ENCODE data around the gene SCMH1. TPM values are rescaled to one million over a fixed set of nuclear protein-coding genes. Genes with fewer than 3 reads are reported as not detected.

The SCMH1 gene
- total and polyA plus RNA-seq, 2 donors (not counting 3 experiments of a cell fraction or from before 2014, with no cell fraction given) = 39.9 to 40.7 TPM

DNA sequence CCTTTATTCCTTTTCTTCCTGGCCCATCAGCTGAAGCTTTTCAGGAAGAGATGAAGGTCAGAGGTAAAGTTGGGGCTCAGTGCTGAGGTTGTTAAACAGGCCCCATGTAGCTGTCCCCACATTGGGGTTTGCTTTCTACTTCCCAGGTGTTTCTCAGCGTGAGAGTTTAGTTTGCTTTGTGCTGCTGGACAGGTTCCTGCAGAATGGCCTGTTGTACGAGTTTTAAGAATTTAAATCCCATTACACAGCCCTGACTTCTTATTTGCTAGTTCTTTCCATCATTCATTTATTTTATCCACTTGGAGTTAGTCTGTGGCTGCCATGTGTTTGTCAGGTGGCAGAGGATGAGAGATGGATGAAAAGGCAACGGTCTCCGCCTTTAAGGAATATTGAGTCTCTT, 243.4 kb downstream of the SCMH1 start:
- peaks cover 32 to 35% of the 10 kb centered on the region in 2 experiments for H3K36me3 ChIP-seq (ENCODE audit: control insufficient read depth in 2 of 2, extremely low read depth in 1 of 2, insufficient read depth in 2 of 2, low read length in 2 of 2)
- peaks cover 10% of the 10 kb centered on the region for H3K4me1 ChIP-seq (ENCODE audit: control insufficient read depth, extremely low read depth, insufficient read depth, low read length)
- no TSS peak for BruUV-seq (replicated peaks)
- no peak for FAIRE-seq
- no peak overlapping the region for H2AFZ ChIP-seq (ENCODE audit: low read depth, low read length)
- no peak overlapping the region for H3K4me3 ChIP-seq (replicated peaks in 1 of 3; ENCODE audit: insufficient read depth in 1 of 3, low read depth in 1 of 3, low read length in 3 of 3)
- H3K9me3 ChIP-seq (replicated peaks; ENCODE audit: control insufficient read depth, insufficient read depth, low read length) = no peaks in the 10 kb centered on the region
- dilution Hi-C loops (cut with MboI; ENCODE audit: extremely low pct_ligation_motif_present, low sequenced_read_pairs) = no loop called here
- H3K9me1 ChIP-seq (replicated peaks; ENCODE audit: control insufficient read depth, extremely low read depth, insufficient read depth, low read length) = no peaks in the 10 kb centered on the region
- no peak overlapping the region for H3K4me2 ChIP-seq (ENCODE audit: insufficient read depth, low read length)
- TF ChIP-seq CTCF (IDR thresholded peaks at IDR 0.05; ENCODE audit: extremely low read depth in 1 of 2, insufficient read depth in 1 of 2, low read depth in 1 of 2, low read length in 2 of 2) (no peak), POLR2AphosphoS5 (IDR thresholded peaks at IDR 0.05; ENCODE audit: insufficient read depth, low read depth, low read length) (no peak), FOS (IDR thresholded peaks at IDR 0.05; ENCODE audit: borderline replicate concordance, insufficient read depth, low read length) (no peak), EZH2 (IDR thresholded peaks at IDR 0.05; ENCODE audit: borderline replicate concordance, low read depth, low read length, severe bottlenecking) (no peak), JUN (IDR thresholded peaks at IDR 0.05; ENCODE audit: borderline replicate concordance, insufficient read depth, insufficient read length, low read depth) (no peak)
- no peak for DNase-seq (ENCODE audit: low read depth, low spot score)
- no peaks in the 10 kb centered on the region for H4K20me1 ChIP-seq (replicated peaks; ENCODE audit: control insufficient read depth, extremely low read depth, insufficient read depth, low read length)
- POLR2A ChIA-PET = no interaction called here
- no peak overlapping the region for H3K9ac ChIP-seq (replicated peaks; ENCODE audit: extremely low read depth, insufficient read depth, low read length)
- H3K27me3 ChIP-seq (ENCODE audit: control insufficient read depth in 2 of 2, insufficient read depth in 2 of 2, low read length in 2 of 2) = no peaks in the 10 kb centered on the region
- no peak overlapping the region for H3K27ac ChIP-seq (ENCODE audit: insufficient read depth, low read depth, low read length)
- intact Hi-C loops (cut with micrococcal nuclease) = no loop called here
- peaks cover 11% of the 10 kb centered on the region for H3K79me2 ChIP-seq (ENCODE audit: control insufficient read depth, insufficient read depth, low read length)
- CTCF ChIA-PET = interaction anchor here (0.6 to 0.7 kb wide), 2 partner anchors 115 to 259 kb away, joined by 3 read pairs; no protein-coding TSS in a partner anchor

DNA sequence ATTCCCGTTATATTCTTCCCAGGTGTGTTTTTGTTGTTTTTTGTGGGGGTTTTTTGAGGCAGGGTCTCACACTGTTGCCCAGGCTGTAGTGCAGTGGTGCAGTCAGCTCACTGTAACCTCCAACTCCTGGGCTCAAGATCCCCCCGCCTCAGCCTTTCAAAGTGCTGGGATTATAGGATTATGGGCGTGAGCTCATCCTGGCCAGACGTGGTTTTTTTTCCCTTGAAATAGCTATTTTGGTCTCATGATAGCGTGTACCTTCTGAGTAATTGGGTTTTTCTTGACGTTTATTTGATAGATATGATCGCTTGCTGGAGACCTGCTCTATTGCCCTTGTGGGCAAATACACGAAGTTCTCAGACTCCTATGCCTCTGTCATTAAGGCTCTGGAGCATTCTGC, 245.0 kb downstream of the SCMH1 start:
- TF ChIP-seq, protein P1, sequence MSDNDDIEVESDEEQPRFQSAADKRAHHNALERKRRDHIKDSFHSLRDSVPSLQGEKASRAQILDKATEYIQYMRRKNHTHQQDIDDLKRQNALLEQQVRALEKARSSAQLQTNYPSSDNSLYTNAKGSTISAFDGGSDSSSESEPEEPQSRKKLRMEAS (IDR thresholded peaks at IDR 0.05; ENCODE audit: insufficient read depth, insufficient read length) = no peak
- no peak for TF ChIP-seq MYC (IDR thresholded peaks at IDR 0.05; ENCODE audit: low read depth, low read length)
- no peak for TF ChIP-seq JUN (IDR thresholded peaks at IDR 0.05; ENCODE audit: borderline replicate concordance, insufficient read depth, insufficient read length, low read depth)
- TF ChIP-seq FOS (IDR thresholded peaks at IDR 0.05; ENCODE audit: borderline replicate concordance, insufficient read depth, low read length) = no peak
- TF ChIP-seq CTCF (IDR thresholded peaks at IDR 0.05; ENCODE audit: extremely low read depth in 1 of 2, insufficient read depth in 1 of 2, low read depth in 1 of 2, low read length in 2 of 2) = no peak
- TF ChIP-seq EZH2 (IDR thresholded peaks at IDR 0.05; ENCODE audit: borderline replicate concordance, low read depth, low read length, severe bottlenecking) = no peak
- no peak for TF ChIP-seq GATA2 (IDR thresholded peaks at IDR 0.05; ENCODE audit: insufficient read depth, insufficient read length, low read depth, low read length)
- TF ChIP-seq POLR2AphosphoS5 (IDR thresholded peaks at IDR 0.05; ENCODE audit: insufficient read depth, low read depth, low read length) = no peak
- TF ChIP-seq POLR2A (IDR thresholded peaks at IDR 0.05; ENCODE audit: low read depth, low read length) = no peak
- DNase-seq (ENCODE audit: low read depth, low spot score) (no peak), FAIRE-seq (no peak)
- Histone ChIP-seq H3K4me3 (replicated peaks in 1 of 3; ENCODE audit: insufficient read depth in 1 of 3, low read depth in 1 of 3, low read length in 3 of 3) (no peak overlapping the region), H3K9me3 (replicated peaks; ENCODE audit: control insufficient read depth, insufficient read depth, low read length) (no peaks in the 10 kb centered on the region), H3K27me3 (ENCODE audit: control insufficient read depth in 2 of 2, insufficient read depth in 2 of 2, low read length in 2 of 2) (no peaks in the 10 kb centered on the region), H3K9me1 (replicated peaks; ENCODE audit: control insufficient read depth, extremely low read depth, insufficient read depth, low read length) (no peaks in the 10 kb centered on the region), H3K27ac (ENCODE audit: insufficient read depth, low read depth, low read length) (no peak overlapping the region), H3K9ac (replicated peaks; ENCODE audit: extremely low read depth, insufficient read depth, low read length) (no peak overlapping the region), H3K4me2 (ENCODE audit: insufficient read depth, low read length) (no peak overlapping the region), H3K36me3 (ENCODE audit: control insufficient read depth in 2 of 2, extremely low read depth in 1 of 2, insufficient read depth in 2 of 2, low read length in 2 of 2) (peaks cover 31 to 32% of the 10 kb centered on the region in 2 experiments), H2AFZ (ENCODE audit: low read depth, low read length) (no peak overlapping the region), H4K20me1 (replicated peaks; ENCODE audit: control insufficient read depth, extremely low read depth, insufficient read depth, low read length) (no peaks in the 10 kb centered on the region), H3K4me1 (ENCODE audit: control insufficient read depth, extremely low read depth, insufficient read depth, low read length) (no peaks in the 10 kb centered on the region), H3K79me2 (ENCODE audit: control insufficient read depth, insufficient read depth, low read length) (peaks cover 14% of the 10 kb centered on the region)
- dilution Hi-C loops (cut with MboI; ENCODE audit: extremely low pct_ligation_motif_present, low sequenced_read_pairs) = no loop called here
- intact Hi-C loops (cut with micrococcal nuclease) = no loop called here
- CTCF ChIA-PET = interaction anchor here (1.5 kb wide), 1 partner anchor 127 kb away, joined by 4 read pairs; no protein-coding TSS in a partner anchor
- POLR2A ChIA-PET = no interaction called here
- BruUV-seq (replicated peaks) = no TSS peak

Data from endothelial cell of umbilical vein (primary cell).